GM15510 (cell line): Measurements from ENCODE around the gene CCDC12.

Source experiments
- POLR2A ChIP-seq: IDR thresholded peaks from 3 replicates; pipeline ENCODE4 v1.6.1; 2011; ENCODE audit warnings: borderline replicate concordance; ENCODE audit not compliant: insufficient read length; ENCODE audit errors: extremely low read depth

CCDC12 gene

DNA sequence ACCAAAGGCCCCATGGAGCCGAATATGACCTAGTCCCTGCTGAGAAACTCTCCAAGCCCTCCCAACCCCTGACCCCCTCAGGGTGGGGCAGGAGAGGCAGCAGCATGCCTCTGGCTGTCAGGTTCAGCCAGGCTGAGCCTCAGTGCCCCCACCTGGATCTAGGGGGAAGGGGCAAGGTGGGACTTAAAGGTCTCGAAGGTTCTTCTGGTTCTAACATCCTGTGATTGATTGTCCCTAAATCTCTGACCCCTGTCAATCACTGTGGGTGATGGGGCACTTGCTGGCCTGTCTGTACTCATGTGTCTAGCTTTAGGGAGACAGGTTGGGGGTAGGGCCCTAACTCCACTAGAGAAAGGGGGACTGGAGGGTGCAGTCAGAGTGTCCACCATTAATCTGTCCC, 16.7 kb upstream of the CCDC12 start:
- no peak for TF ChIP-seq POLR2A

DNA sequence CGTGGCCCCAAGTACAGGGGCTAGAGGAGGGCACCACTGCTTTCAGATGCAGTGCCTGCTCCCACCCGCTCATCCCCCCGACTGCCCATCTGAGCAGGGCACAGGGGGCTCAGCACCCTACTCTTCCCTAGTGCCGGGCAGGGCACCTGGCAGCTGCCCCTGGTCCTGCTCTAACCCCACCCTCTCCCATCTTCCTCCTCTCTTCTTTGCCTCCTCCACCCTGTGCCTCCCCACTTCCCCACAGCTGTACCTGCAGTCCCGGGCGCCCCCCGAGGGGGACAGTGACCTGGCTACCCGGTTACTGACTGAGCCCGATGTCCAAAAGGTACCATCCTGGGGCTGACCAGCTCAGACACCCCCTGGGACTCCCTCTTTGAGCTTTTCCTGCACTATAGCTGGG, 15.7 kb upstream of the CCDC12 start:
- no peak for TF ChIP-seq POLR2A

DNA sequence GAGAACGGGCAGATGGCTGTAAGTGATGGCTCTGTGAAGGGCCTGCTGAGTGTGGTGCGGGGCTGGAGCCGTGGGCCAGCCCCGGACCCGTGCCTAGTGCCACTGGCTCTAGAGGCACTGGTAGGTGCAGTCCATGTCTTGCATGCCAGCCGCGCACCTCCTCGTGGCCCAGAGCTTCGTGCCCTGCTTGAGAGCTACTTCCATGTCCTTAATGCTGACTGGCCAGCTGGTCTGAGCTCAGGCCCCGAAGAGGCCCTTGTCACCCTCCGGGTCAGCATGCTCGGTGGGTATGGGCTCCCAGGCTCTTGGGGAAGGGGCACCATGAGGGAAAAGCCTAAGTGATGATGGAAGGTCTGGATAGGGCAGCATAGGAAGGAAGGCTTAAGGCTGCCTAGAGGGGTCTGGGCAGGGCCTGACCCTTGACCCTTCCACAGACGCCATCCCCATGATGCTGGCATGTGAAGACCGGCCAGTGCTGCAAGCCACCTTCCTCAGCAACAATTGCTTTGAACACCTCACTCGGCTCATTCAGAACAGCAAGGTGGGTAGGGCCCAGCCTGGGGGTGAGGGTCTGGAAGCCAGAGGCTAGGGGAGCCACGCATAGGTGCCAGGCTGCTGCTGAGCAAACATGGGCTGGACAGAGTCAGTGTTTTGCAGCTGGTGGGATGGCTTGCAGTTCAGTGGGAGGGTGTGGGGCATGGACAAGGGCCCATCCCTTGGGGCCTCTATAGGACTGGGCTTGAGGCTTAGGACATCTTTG, 15.0 kb upstream of the CCDC12 start:
- TF ChIP-seq POLR2A: no peak

DNA sequence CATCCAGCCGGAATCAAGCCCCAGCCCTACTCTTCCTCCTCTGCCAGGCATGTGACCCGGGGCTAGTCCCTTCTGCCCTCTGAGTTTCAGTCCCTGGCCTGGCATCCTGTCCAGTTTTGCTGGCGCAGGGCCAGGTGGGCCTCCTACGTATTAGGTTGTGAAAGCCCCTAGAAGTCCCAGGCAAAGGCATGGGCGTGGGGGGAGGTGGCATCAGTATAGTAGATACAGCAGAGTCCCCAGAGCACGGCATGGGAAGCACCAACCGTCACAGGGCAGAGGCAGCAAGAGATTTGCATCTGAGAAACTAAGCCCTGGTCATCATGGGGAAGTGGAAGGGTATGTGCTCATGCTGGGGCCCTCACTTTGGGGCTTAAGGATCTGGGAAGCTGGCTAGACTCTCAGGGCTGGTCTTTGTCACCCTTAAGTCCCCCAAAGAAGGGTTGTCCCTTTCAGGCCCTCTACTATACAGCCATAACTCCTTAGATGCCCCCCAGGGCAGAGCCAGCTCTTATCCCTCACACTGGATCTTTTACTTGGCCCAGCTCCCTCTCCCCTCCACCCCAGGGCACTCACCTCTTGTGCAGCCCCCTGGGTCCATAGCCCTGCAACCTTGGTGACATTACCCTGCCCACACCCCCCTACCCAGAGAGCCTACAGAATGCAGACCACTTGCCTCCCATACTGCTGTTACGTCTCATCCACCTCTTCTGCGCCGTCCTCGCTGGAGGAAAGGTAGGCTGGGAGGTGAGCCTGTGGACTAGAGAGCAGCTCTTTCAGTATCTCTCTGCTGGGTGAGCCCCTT, 14.2 kb upstream of the CCDC12 start:
- no peak for TF ChIP-seq POLR2A

- no peak for TF ChIP-seq POLR2A
Measured at GRCh38 chr3:46989146-46989810, 12.7 kb upstream of the CCDC12 start.

DNA sequence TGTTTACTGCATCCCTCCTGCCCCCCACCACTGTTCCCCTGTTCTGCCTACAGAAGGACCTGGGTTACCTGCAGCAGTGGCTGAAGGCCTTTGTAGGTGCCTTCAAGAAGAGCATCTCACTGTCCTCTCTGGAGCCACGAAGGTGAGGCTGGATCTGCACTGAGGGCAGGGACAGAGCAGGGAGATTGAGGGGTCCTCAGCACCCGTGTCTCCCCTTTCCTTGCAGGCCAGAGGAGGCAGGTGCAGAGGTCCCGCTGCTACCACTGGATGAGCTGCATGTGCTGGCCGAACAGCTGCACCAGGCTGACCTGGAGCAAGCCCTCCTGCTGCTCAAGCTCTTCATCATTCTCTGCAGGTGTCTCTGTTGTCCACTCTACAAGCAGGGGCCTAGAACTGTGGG, 12.1 kb upstream of the CCDC12 start:
- TF ChIP-seq POLR2A: no peak

DNA sequence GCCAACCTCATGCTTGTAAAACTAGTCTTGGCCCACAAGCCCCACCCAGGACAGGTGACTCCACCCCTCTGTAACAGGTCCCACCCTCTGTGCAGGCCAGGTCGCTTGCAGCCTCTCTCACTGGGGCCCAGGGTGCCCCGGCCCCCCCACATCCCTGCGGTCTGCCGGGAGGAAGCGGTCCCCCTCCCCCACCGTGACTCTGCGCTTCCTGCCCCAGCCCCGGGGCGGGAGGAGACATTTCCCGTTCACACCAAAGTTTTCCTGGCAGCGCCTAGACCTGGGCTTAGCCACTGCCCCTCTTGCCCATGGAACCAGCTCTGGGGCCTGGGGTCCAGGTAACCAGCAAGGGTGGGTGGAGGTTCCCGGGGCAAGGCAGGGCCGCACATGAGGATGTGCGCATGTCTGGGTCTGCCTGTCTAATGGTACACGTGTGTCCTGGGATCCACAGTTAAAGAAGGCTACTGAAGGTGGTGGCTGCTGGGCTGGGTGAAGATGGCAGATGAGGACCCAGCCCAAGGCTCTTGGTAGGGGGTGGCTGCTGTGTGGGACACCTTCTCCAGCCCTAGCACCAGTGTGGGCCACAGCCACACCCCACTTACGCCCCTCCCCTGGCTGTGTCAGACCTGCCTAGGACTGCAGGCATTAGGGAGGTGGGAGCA, 11.3 kb upstream of the CCDC12 start:
- peak; percentile 48 for TF ChIP-seq POLR2A

GRCh38 chr3:46987319-46987742, 10.8 kb upstream of the CCDC12 start:
- no peak for TF ChIP-seq POLR2A

DNA sequence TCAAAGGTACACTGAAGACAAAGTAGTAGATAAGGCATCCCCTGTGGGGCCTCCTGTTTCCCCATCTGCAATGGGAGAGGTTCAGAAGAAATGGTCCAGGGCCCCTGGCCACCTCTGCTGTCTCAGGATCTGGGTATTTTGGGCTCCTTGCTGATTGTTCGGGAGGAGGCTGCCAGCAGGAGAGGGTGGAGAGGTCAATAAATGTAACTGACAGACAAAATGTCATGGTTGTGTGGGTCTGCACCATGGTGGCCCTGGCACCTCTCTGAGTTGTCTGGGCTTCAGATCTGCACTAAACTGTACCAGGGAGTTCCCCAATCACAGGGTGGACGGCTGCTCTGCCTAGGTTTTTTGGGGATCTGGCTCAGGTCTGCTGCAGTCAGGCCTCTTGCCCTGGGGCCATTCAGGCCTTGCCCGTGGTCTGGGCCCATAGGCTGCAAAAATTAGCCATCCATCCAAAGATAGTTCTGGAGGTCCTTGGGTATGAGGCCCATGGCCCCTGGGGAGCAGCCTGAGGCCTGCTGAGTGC, 10.3 kb upstream of the CCDC12 start:
- TF ChIP-seq POLR2A: no peak

- no peak for TF ChIP-seq POLR2A
Measured at GRCh38 chr3:46986055-46986730, 9.6 kb upstream of the CCDC12 start.

GRCh38 chr3:46985588-46985987, 9.0 kb upstream of the CCDC12 start:
- TF ChIP-seq POLR2A: no peak

GRCh38 chr3:46984591-46985459, 8.3 kb upstream of the CCDC12 start:
- TF ChIP-seq POLR2A: no peak

- TF ChIP-seq POLR2A: no peak
Measured at GRCh38 chr3:46982546-46982945, 6.0 kb upstream of the CCDC12 start.
